ENCODE results near the gene PEX11B. TPM values are rescaled to one million over a fixed set of nuclear protein-coding genes. Genes with fewer than 3 reads are reported as not detected.

PEX11B gene
- total RNA-seq, 2 donors from 2014 or later, result 39.8 to 44.0 TPM

DNA sequence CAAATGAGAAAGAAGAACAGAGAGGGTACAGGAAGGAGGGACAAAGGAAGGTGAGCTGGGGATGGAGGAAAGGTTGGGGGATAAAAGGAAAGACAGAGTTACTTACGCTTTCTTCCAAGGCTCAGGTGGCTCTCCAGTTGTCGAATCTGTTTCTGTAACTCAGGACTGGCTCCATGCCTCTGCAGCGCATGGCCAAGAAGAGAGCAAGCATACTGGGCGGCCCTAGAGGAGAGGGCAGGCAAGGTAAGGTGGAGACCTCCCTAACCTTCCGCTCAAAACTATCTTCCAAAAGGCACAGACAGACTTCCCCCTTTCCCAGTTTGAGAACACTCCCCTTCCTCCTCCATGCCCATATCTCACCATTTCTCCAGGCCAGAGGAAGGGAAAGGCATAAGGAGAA, 922 bp downstream of the PEX11B start:
- Mint-ChIP-seq H3K36me3 (ENCODE audit: insufficient read depth in 2 of 2) (peaks cover 2 to 16% of the 10 kb centered on the region in 2 donors), H3K9me3 (no peaks in the 10 kb centered on the region), H3K4me1 (ENCODE audit: low read depth) (peaks cover 58% of the 10 kb centered on the region), H3K27me3 (ENCODE audit: low read depth) (no peaks in the 10 kb centered on the region), H3K4me3 (peak overlapping the region; percentile 88 to 91), H3K27ac (peak overlapping the region; percentile 96)
- no peak for ATAC-seq (replicated peaks in 1 of 2)
- no peak for DNase-seq

DNA sequence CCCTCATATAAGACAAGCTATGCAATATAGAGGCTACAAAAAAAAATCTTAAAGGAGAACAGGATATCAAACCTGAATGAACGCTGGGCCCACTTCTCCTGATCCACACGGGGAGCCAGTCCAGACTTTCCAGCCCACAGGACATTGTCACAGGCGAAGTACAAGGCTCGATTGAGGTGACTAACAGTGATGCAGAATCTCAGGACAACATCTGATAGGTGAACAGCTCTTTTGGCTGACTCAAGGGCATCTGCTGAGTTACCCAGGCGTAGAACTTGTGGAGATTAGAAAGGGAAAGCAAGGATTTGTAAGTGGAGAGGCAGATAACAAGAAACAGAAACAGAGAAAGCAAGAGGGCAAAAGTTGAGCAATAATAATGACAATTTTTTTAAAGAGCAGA, 1.8 kb downstream of the PEX11B start:
- DNase-seq (no peak), ATAC-seq (replicated peaks in 1 of 2) (no peak)
- no peaks in the 10 kb centered on the region for H3K9me3 Mint-ChIP-seq
- no peaks in the 10 kb centered on the region for H3K27me3 Mint-ChIP-seq (ENCODE audit: low read depth)
- peak overlapping the region; percentile 78 for H3K27ac Mint-ChIP-seq
- peaks cover 2 to 16% of the 10 kb centered on the region in 2 donors for H3K36me3 Mint-ChIP-seq (ENCODE audit: insufficient read depth in 2 of 2)
- H3K4me3 Mint-ChIP-seq, result peak overlapping the region; percentile 66 to 91
- peaks cover 58% of the 10 kb centered on the region for H3K4me1 Mint-ChIP-seq (ENCODE audit: low read depth)

DNA sequence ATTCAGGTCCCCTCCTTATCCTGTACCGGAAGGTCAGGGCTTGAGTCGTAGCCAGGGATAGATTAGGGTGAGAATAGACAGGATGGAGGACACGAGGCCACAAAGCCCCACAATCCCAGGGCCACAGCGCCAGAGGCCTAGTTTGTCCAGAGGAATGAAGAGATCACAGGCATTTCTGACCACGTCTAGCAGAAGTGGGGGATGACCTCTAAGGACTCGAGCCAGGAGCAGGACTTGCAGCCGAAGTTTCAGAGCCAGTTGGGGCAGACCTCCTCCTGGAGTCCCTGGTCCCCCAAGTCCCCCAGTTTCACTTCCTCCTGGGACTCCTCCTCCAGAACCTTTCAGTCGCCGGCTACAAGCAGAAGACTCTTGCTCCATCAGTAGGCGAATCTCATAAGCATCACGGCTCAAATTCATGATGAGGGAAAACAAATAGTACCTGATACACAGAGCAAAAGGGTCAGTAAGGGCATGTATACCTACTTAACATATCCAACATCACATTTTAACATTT, 6.3 kb downstream of the PEX11B start:
- no peak overlapping the region for H3K27ac Mint-ChIP-seq
- H3K4me1 Mint-ChIP-seq (ENCODE audit: low read depth), result peaks cover 37% of the 10 kb centered on the region
- no peaks in the 10 kb centered on the region for H3K9me3 Mint-ChIP-seq
- ATAC-seq (replicated peaks in 1 of 2) (no peak), DNase-seq (no peak)
- H3K27me3 Mint-ChIP-seq (ENCODE audit: low read depth), result no peaks in the 10 kb centered on the region
- peaks cover 4 to 20% of the 10 kb centered on the region in 2 donors for H3K36me3 Mint-ChIP-seq (ENCODE audit: insufficient read depth in 2 of 2)
- no peak overlapping the region for H3K4me3 Mint-ChIP-seq

DNA sequence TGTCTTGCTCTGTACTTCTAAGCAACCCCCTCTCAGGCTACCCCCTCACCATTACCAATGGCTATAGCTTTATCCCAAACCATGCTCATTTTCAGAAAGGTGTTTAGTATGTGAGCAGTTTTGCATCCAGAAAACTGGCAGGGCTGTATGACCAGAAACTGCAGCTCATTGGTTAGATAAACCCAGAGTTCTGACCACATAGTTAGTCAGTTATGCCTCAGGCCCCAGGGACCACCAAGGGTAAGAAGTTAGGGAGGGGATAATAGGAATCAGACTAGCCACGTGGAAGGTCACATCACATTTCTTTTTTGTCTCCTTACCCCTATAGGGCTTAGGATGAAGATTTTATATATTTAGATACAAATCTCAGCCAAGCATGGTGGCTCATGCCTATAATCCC, 9.9 kb downstream of the PEX11B start:
- H3K27me3 Mint-ChIP-seq (ENCODE audit: low read depth), result no peaks in the 10 kb centered on the region
- no peaks in the 10 kb centered on the region for H3K9me3 Mint-ChIP-seq
- H3K4me3 Mint-ChIP-seq, result no peak overlapping the region
- peaks cover 2 to 6% of the 10 kb centered on the region in 2 donors for H3K36me3 Mint-ChIP-seq (ENCODE audit: insufficient read depth in 2 of 2)
- no peak overlapping the region for H3K27ac Mint-ChIP-seq
- no peak for DNase-seq
- ATAC-seq (replicated peaks in 1 of 2), result no peak
- H3K4me1 Mint-ChIP-seq (ENCODE audit: low read depth), result peaks cover 15% of the 10 kb centered on the region

DNA sequence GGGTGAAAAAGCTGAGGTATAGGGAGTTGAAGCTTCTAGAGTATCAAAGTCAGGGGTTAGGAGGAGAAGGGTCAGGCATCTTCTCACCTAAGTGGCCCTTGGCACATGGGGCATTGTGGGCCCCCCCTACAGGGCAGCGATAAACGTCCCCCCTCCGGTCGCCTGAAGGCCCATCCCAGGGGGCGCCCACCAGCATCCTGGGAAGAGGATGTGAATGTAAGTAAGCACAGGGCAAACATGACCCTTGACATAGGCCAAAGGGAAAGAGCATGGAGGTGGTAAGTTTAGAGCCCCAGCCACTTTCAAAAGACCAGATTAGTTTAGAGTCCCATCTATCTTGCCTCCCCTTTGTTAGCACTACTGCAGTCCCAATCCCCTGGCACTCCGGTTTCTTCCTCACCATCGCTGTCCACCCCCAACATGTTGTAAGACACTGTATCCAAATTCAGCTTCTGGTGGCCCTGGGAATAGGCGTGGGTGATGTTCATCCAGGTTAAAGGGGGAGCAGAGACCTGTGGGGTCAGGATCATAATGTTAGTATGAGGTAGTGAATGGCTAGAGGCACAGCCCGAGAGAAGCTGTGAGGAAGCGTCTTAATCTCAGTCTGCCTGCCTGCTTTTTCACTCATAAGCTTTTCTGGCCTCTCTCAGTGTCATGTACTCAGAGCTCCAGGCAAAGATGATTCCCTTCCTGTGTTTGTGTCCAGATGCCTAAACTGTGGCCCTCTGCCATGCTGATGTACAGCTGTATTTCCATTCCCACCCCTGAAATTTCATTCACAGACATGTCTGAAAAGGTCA, 11.4 kb downstream of the PEX11B start:
- Mint-ChIP-seq H3K36me3 (ENCODE audit: insufficient read depth in 2 of 2) (peaks cover 2 to 4% of the 10 kb centered on the region in 2 donors), H3K27me3 (ENCODE audit: low read depth) (no peaks in the 10 kb centered on the region), H3K27ac (no peak overlapping the region), H3K9me3 (no peaks in the 10 kb centered on the region), H3K4me3 (no peak overlapping the region), H3K4me1 (ENCODE audit: low read depth) (peaks cover 5% of the 10 kb centered on the region)
- DNase-seq (no peak), ATAC-seq (replicated peaks in 1 of 2) (no peak)

DNA sequence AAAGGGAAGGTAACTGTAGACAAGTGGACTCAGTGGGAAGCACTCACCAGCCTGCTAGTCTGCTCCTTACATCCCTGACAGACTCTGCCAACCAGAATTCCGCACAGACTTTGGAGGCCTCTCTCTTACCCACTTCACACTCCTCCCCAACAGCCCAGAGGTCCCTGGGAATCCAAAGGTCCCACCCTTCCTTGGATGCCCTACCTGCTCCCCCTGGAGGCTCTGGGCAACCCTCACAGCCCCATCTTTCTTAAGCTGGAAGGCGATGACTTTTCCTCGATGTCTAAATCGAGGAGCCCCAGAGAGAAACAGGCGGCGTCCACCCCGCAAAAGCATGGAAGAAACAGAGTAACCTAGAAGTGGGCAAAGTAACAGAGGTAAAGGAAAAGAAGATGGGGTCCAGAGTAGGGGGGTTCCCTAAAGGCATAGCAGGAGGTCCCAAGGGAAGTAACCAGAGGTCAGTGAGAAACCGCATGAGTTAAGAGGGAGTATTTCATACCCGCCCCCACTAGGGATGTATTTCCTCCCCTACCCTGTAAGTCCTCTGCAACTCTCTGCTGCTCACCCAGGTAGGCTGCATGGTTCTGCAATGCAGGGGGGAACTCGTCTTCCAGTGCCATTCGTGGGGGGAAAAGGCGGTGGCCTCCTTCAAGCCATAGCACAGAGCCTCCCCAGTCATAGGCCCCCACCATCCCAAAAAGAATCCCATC, 17.1 kb downstream of the PEX11B start:
- H3K4me3 Mint-ChIP-seq, result no peak overlapping the region
- no peaks in the 10 kb centered on the region for H3K36me3 Mint-ChIP-seq (ENCODE audit: insufficient read depth in 2 of 2)
- H3K9me3 Mint-ChIP-seq, result no peaks in the 10 kb centered on the region
- H3K4me1 Mint-ChIP-seq (ENCODE audit: low read depth), result no peaks in the 10 kb centered on the region
- ATAC-seq (replicated peaks in 1 of 2), result no peak
- H3K27me3 Mint-ChIP-seq (ENCODE audit: low read depth), result no peaks in the 10 kb centered on the region
- DNase-seq, result no peak
- H3K27ac Mint-ChIP-seq, result no peak overlapping the region

DNA sequence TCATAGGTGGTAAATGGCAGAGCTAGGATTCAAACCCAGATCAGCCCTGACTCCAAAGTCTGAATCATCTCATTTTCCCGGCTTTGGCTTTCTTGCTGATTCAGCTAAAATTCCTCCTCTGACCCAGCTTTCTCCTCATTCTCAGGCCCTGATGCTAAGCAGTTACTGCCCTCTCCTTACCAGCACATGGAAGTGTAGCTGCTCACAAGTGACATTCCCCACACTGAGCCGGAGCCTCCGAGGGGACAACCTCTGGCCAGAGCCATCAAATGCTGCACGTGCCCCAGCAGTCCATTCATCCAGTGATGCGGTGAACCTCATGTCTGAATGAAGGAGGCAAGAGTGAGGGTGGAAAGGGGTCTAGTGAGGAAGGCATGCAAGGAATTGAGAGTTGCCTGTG, 19.8 kb downstream of the PEX11B start:
- no peak for ATAC-seq (replicated peaks in 1 of 2)
- Mint-ChIP-seq H3K27me3 (ENCODE audit: low read depth) (no peaks in the 10 kb centered on the region), H3K4me3 (no peak overlapping the region), H3K9me3 (no peaks in the 10 kb centered on the region), H3K27ac (no peak overlapping the region), H3K4me1 (ENCODE audit: low read depth) (no peaks in the 10 kb centered on the region), H3K36me3 (ENCODE audit: insufficient read depth in 2 of 2) (no peaks in the 10 kb centered on the region)
- no peak for DNase-seq

DNA sequence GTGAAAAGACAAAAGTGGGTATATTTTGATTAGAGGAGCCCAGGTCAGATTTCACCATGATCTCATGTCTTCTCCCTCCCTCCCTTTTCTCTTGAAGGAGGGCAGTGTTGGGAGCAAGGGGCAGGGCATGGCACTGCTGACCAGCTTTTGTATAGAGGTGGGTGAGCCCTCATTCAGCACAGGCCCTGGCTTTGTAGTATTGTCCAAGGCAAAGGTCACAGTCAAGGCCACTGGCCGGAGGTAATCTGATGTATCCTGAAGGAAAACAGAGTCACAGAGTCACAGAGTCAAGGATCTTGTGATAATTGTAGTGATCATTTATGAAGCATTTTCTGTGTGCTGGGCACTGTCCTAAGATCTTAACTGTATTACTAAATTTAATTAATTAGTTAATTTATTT, 20.5 kb downstream of the PEX11B start:
- Mint-ChIP-seq H3K9me3 (no peaks in the 10 kb centered on the region), H3K4me1 (ENCODE audit: low read depth) (no peaks in the 10 kb centered on the region), H3K36me3 (ENCODE audit: insufficient read depth in 2 of 2) (no peaks in the 10 kb centered on the region), H3K4me3 (no peak overlapping the region), H3K27ac (no peak overlapping the region), H3K27me3 (ENCODE audit: low read depth) (no peaks in the 10 kb centered on the region)
- ATAC-seq (replicated peaks in 1 of 2), result no peak
- DNase-seq, result no peak

DNA sequence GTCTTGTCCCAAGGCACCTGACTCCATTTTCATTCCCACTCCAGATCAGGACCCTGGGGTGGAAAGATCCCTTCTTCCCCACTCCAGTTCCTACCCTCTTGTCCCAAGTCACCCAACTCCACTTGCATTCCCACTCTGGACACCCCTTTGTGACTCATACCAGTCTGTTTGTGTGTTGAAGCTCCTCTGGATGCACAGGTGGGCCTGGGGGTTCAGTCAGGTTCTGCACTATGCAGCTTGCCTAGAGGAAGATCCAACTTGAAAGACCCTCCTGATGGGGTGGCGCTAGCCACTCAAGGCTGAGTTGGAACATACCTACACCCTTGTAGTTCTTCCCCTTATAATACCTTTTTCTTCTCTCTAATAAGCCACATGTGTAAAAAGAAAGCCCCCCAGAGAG, 23.0 kb downstream of the PEX11B start:
- H3K27ac Mint-ChIP-seq, result no peak overlapping the region
- no peak for DNase-seq
- no peak overlapping the region for H3K4me3 Mint-ChIP-seq
- no peaks in the 10 kb centered on the region for H3K27me3 Mint-ChIP-seq (ENCODE audit: low read depth)
- no peaks in the 10 kb centered on the region for H3K4me1 Mint-ChIP-seq (ENCODE audit: low read depth)
- H3K9me3 Mint-ChIP-seq, result no peaks in the 10 kb centered on the region
- no peaks in the 10 kb centered on the region for H3K36me3 Mint-ChIP-seq (ENCODE audit: insufficient read depth in 2 of 2)
- no peak for ATAC-seq (replicated peaks in 1 of 2)

DNA sequence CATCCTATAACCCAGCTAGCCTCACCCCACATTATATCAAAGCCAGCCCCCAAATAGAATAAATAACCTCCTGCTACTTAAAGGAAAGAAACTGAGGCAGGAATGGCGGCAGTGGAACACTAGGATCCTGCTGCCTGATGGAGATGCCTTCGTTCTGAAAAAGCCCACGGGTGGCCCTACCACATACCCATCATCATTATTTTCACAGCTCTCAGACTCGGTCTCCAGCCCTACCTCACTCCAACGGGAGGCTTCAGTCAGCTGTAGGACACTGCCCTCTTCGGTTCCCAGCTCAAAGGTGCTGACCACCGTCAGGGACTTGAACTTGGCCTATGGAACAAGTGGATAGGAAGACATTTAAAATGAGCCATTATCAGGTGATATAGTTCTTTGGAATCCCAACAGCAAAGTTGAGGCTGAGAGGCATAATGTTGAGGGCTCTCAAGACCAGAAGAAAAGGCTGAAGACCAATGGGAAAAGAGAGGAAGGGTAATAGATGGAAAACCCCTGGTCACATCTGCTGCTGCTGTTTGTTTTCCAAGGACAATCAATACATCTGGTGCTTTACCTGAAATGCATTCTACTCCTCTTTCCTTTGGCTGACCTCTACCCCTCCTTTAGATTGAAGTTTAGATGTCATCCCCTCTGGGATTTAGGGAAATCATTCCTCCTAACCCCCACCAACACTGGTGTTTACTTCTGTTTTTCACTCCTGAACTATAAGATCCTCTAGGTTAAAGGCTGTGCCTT, 25.0 kb downstream of the PEX11B start:
- ATAC-seq (replicated peaks in 1 of 2) (no peak), DNase-seq (no peak)
- Mint-ChIP-seq H3K27me3 (ENCODE audit: low read depth) (no peaks in the 10 kb centered on the region), H3K36me3 (ENCODE audit: insufficient read depth in 2 of 2) (no peaks in the 10 kb centered on the region), H3K27ac (no peak overlapping the region), H3K9me3 (no peaks in the 10 kb centered on the region), H3K4me3 (no peak overlapping the region), H3K4me1 (ENCODE audit: low read depth) (no peaks in the 10 kb centered on the region)

DNA sequence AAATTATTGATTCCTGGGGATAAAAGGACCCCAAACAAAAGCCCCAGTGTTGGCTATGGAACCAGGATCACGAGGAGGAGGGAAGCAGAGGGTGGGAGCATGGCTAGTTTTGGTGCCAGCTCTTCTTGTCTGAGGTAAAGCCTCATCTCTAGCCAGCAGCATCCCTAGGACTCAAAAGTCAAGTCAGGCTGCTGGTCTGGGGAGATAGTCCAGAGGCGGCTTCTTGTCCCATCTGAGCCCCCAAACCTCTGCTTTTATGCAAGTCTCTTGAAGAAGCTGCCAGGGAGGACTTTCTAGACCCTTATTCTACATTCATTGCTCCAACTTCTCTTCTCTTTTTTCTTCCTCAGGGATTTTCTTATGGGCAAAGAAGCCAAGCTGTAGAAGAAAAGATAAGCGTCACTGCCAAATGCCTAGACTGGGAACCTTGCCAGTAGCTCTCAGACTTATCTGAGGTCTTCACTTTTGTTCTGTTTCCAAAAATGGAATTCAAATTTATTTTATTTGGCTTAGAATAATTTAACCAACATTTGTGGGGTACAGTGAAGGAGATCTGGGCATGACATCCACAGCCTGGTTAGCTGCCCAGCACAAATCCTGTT, 25.9 kb downstream of the PEX11B start:
- no peaks in the 10 kb centered on the region for H3K4me1 Mint-ChIP-seq (ENCODE audit: low read depth)
- ATAC-seq (replicated peaks in 1 of 2) (no peak), DNase-seq (no peak)
- H3K9me3 Mint-ChIP-seq, result no peaks in the 10 kb centered on the region
- no peaks in the 10 kb centered on the region for H3K27me3 Mint-ChIP-seq (ENCODE audit: low read depth)
- no peaks in the 10 kb centered on the region for H3K36me3 Mint-ChIP-seq (ENCODE audit: insufficient read depth in 2 of 2)
- no peak overlapping the region for H3K27ac Mint-ChIP-seq
- no peak overlapping the region for H3K4me3 Mint-ChIP-seq

DNA sequence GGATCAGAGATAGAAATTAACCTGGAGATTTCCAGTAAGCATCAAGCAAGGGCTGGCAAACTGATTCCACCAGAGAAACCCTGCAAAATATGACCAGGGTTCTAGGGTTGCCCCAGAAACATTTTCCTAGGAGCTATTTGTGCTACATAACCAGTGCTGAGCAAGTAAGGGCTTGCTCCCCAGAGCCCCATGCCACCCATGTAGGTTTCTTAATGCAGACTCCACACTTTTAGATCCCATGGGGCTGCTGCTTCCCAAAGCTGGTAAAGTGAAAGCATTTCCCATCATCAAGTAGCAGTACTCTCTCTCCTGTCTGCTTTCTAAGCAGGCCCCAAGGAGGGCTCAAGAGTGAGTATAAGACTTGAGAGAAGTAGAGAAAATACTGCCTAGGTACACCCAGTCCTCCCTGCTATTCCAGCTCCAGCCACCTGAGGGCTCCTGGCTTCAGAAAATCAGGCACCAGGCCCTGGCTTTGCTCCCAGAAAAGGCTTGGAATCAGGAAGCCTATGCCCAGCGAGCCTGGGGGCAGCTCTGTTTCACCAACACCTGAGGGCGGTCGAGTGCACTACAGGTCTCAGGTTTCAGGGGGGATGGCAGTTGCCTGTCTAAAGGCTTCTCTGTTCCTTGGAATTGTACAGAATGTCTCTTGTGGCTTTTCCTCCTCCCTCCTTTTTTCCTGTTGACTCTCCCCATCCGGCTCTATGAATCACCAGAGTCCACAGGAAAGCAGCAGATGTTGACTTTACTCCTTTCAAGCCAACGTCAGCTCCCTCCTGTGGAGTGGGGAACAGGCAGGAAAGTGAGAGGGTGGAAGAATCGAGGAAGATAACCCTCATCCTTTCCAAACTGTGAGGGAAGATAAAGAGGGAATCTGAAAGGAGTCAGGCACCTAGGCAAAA, 26.7 kb downstream of the PEX11B start:
- Mint-ChIP-seq H3K27ac (no peak overlapping the region), H3K4me3 (no peak overlapping the region), H3K36me3 (ENCODE audit: insufficient read depth in 2 of 2) (no peaks in the 10 kb centered on the region), H3K9me3 (no peaks in the 10 kb centered on the region), H3K27me3 (ENCODE audit: low read depth) (no peaks in the 10 kb centered on the region), H3K4me1 (ENCODE audit: low read depth) (no peaks in the 10 kb centered on the region)
- ATAC-seq (replicated peaks in 1 of 2), result peak; percentile 65 to 71
- peak; percentile 49 to 57 for DNase-seq
